ENCODE measurements around the gene UGT3A2. TPM values are rescaled to one million over a fixed set of nuclear protein-coding genes. Genes with fewer than 3 reads are reported as not detected.

Gene UGT3A2
- polyA plus RNA-seq, 1 donor (not counting 4 experiments of a cell fraction or from before 2014, with no cell fraction given) = 0.07 TPM

DNA sequence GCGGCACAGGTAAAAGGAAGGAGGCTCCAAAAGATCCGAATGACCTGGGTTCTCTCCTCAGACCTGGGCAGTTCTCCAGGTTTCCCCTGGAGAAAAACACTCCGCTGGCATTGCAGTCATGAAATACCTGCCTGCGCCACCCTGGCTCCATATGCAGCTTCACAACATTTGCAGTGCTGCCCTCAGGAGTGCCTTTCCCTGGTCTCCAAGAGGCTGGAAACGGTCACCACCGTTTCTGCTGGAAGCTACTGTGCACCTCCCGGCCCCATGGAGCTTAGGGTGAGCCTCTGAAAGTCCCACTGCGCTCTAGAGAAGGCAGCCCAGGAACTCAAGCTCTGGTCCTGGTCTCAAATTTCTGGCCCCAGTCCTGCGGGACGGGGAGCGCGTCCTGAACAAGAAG is 76.2 kb downstream of the UGT3A2 start:
- dilution Hi-C loops (cut with MboI; ENCODE audit: extremely low pct_ligation_motif_present, low sequenced_read_pairs) = no loop called here
- H2AFZ ChIP-seq (ENCODE audit: control insufficient read depth, low read length) = no peak overlapping the region
- no peaks in the 10 kb centered on the region for H3K9me3 ChIP-seq (ENCODE audit: control insufficient read depth, low read depth, low read length)
- no peaks in the 10 kb centered on the region for H3K4me1 ChIP-seq (ENCODE audit: control insufficient read depth, extremely low read depth, insufficient read depth, low read length)
- H3K27me3 ChIP-seq (ENCODE audit: control insufficient read depth, extremely low read depth, insufficient read depth, low read length) = peaks cover 12% of the 10 kb centered on the region
- H3K4me2 ChIP-seq (ENCODE audit: control insufficient read depth, extremely low read depth, insufficient read depth, low read depth, low read length) = no peak overlapping the region
- no peak for TF ChIP-seq EZH2 (IDR thresholded peaks at IDR 0.05; ENCODE audit: low read length)
- TF ChIP-seq, protein P1, sequence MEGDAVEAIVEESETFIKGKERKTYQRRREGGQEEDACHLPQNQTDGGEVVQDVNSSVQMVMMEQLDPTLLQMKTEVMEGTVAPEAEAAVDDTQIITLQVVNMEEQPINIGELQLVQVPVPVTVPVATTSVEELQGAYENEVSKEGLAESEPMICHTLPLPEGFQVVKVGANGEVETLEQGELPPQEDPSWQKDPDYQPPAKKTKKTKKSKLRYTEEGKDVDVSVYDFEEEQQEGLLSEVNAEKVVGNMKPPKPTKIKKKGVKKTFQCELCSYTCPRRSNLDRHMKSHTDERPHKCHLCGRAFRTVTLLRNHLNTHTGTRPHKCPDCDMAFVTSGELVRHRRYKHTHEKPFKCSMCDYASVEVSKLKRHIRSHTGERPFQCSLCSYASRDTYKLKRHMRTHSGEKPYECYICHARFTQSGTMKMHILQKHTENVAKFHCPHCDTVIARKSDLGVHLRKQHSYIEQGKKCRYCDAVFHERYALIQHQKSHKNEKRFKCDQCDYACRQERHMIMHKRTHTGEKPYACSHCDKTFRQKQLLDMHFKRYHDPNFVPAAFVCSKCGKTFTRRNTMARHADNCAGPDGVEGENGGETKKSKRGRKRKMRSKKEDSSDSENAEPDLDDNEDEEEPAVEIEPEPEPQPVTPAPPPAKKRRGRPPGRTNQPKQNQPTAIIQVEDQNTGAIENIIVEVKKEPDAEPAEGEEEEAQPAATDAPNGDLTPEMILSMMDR (optimal IDR thresholded peaks at IDR 0.05 in 1 of 3, IDR thresholded peaks at IDR 0.05 in 1 of 3, conservative IDR thresholded peaks at IDR 0.05 in 1 of 3; ENCODE audit: extremely low read depth in 1 of 3, insufficient read depth in 2 of 3, low read length in 3 of 3) = no peak
- DNase-seq (ENCODE audit: low read depth, low spot score) (no peak), FAIRE-seq (no peak)
- H4K20me1 ChIP-seq (ENCODE audit: control insufficient read depth, extremely low read depth, insufficient read depth, low read length) = no peaks in the 10 kb centered on the region
- no peak overlapping the region for H3K27ac ChIP-seq (ENCODE audit: control insufficient read depth, insufficient read depth, low read length)
- H3K9ac ChIP-seq (ENCODE audit: control insufficient read depth, extremely low read depth, insufficient read depth, low read length) = no peak overlapping the region
- H3K4me3 ChIP-seq (ENCODE audit: control insufficient read depth in 2 of 3, extremely low read depth in 1 of 3, insufficient read depth in 2 of 3, low read depth in 1 of 3, low read length in 3 of 3) = no peak overlapping the region
- H3K79me2 ChIP-seq (ENCODE audit: control insufficient read depth, insufficient read depth, low read length) = no peaks in the 10 kb centered on the region
- H3K36me3 ChIP-seq (ENCODE audit: control insufficient read depth in 2 of 2, extremely low read depth in 1 of 2, insufficient read depth in 2 of 2, low read length in 2 of 2) = no peaks in the 10 kb centered on the region
- H3K9me1 ChIP-seq (ENCODE audit: control insufficient read depth, extremely low read depth, insufficient read depth, low read length) = no peaks in the 10 kb centered on the region

DNA sequence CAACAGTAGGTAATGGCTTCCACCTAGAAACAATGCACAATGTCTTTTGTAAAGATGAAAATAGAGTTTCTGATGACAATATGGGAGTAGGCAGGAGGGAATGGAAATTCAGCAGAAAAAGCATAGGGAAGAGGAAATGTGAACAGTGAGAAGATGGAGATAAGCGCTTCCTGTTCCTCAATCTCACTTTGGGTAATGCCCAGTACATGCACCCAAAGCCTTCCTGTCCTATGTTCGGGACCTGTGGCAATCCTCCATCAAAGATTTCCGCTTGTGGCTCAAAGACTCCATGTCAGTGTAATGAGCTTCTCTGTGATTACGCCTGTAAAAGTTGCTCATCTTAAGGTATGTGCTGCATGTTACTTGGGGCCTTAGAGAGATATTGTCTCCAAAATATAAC is 78.2 kb downstream of the UGT3A2 start:
- H3K9ac ChIP-seq (ENCODE audit: control insufficient read depth, extremely low read depth, insufficient read depth, low read length) = no peak overlapping the region
- H3K27me3 ChIP-seq (ENCODE audit: control insufficient read depth, extremely low read depth, insufficient read depth, low read length) = peaks cover 12% of the 10 kb centered on the region
- H3K79me2 ChIP-seq (ENCODE audit: control insufficient read depth, insufficient read depth, low read length) = no peaks in the 10 kb centered on the region
- FAIRE-seq (no peak), DNase-seq (ENCODE audit: low read depth, low spot score) (no peak)
- no peaks in the 10 kb centered on the region for H4K20me1 ChIP-seq (ENCODE audit: control insufficient read depth, extremely low read depth, insufficient read depth, low read length)
- no peaks in the 10 kb centered on the region for H3K4me1 ChIP-seq (ENCODE audit: control insufficient read depth, extremely low read depth, insufficient read depth, low read length)
- dilution Hi-C loops (cut with MboI; ENCODE audit: extremely low pct_ligation_motif_present, low sequenced_read_pairs) = no loop called here
- H3K9me1 ChIP-seq (ENCODE audit: control insufficient read depth, extremely low read depth, insufficient read depth, low read length) = no peaks in the 10 kb centered on the region
- no peaks in the 10 kb centered on the region for H3K9me3 ChIP-seq (ENCODE audit: control insufficient read depth, low read depth, low read length)
- H3K36me3 ChIP-seq (ENCODE audit: control insufficient read depth in 2 of 2, extremely low read depth in 1 of 2, insufficient read depth in 2 of 2, low read length in 2 of 2) = no peaks in the 10 kb centered on the region
- no peak overlapping the region for H3K4me3 ChIP-seq (ENCODE audit: control insufficient read depth in 2 of 3, extremely low read depth in 1 of 3, insufficient read depth in 2 of 3, low read depth in 1 of 3, low read length in 3 of 3)
- H3K27ac ChIP-seq (ENCODE audit: control insufficient read depth, insufficient read depth, low read length) = no peak overlapping the region
- H3K4me2 ChIP-seq (ENCODE audit: control insufficient read depth, extremely low read depth, insufficient read depth, low read depth, low read length) = no peak overlapping the region
- no peak for TF ChIP-seq EZH2 (IDR thresholded peaks at IDR 0.05; ENCODE audit: low read length)
- TF ChIP-seq, protein P1 (optimal IDR thresholded peaks at IDR 0.05 in 1 of 3, IDR thresholded peaks at IDR 0.05 in 1 of 3, conservative IDR thresholded peaks at IDR 0.05 in 1 of 3; ENCODE audit: extremely low read depth in 1 of 3, insufficient read depth in 2 of 3, low read length in 3 of 3) = no peak
- H2AFZ ChIP-seq (ENCODE audit: control insufficient read depth, low read length) = no peak overlapping the region

All from keratinocyte (primary cell).